OCI-LY7 (cell line): ENCODE results near the gene RPL27A.

Experiments
- CTCF ChIP-seq: fragments of 200-600 bp; sonication (generic); conservative IDR thresholded peaks from 2 replicates; pipeline ENCODE4 v1.5.1; 2014; ENCODE audit warnings: mild to moderate bottlenecking, antibody characterized with exemption, low read length, moderate library complexity, mixed read lengths
- EZH2phosphoT487 ChIP-seq: fragments of 200-600 bp; sonication (generic); IDR thresholded peaks from 2 replicates; pipeline ENCODE4 v1.6.1; 2018; ENCODE audit warnings: low read depth, borderline replicate concordance, mild to moderate bottlenecking, mixed run types, antibody characterized with exemption, low read length, moderate library complexity, mixed read lengths

- no peak for TF ChIP-seq CTCF
- no peak for TF ChIP-seq EZH2phosphoT487
Observed at GRCh38 chr11:8684600-8685290, 2.2 kb downstream of the RPL27A start.
